ENCODE measurements around the gene DAB2.

DAB2 gene

GRCh38 chr5:39424736-39425637 is at the start of gene DAB2:
Gene DAB2, minus strand, starts transcription at chr5:39424980. Its CDS starts 30,660 bp downstream, at chr5:39394320.
- Mint-ChIP-seq H3K4me1 (peaks cover 7% of the 10 kb centered on the region), H3K27ac (peak within 1 kb of the TSS in 1 of 2 donors; percentile 87), H3K27me3 (peaks cover 57% of the 10 kb centered on the region), H3K4me3 (peak within 1 kb of the TSS; percentile 86 to 88), H3K9me3 (no peaks in the 10 kb centered on the region)
- DNase-seq (peak; percentile 49 to 55), ATAC-seq (peak; percentile 89)

GRCh38 chr5:39473156-39473775 is 48.5 kb upstream of the DAB2 start:
- no peaks in the 10 kb centered on the region for H3K4me1 Mint-ChIP-seq
- no peak overlapping the region for H3K27ac Mint-ChIP-seq
- H3K27me3 Mint-ChIP-seq: peaks cover 8% of the 10 kb centered on the region
- DNase-seq (no peak), ATAC-seq (no peak)
- no peak overlapping the region for H3K4me3 Mint-ChIP-seq
- H3K9me3 Mint-ChIP-seq: no peaks in the 10 kb centered on the region

- Mint-ChIP-seq H3K4me3 (no peak overlapping the region), H3K27ac (no peak overlapping the region), H3K27me3 (peaks cover 8% of the 10 kb centered on the region), H3K4me1 (no peaks in the 10 kb centered on the region), H3K9me3 (no peaks in the 10 kb centered on the region)
- ATAC-seq: no peak
- no peak for DNase-seq
Measured at GRCh38 chr5:39471836-39472508, 47.2 kb upstream of the DAB2 start.

GRCh38 chr5:39470811-39471210 is 46.0 kb upstream of the DAB2 start:
- no peaks in the 10 kb centered on the region for H3K4me1 Mint-ChIP-seq
- ATAC-seq: no peak
- peaks cover 8% of the 10 kb centered on the region for H3K27me3 Mint-ChIP-seq
- H3K27ac Mint-ChIP-seq: no peak overlapping the region
- H3K4me3 Mint-ChIP-seq: no peak overlapping the region
- no peaks in the 10 kb centered on the region for H3K9me3 Mint-ChIP-seq
- DNase-seq: no peak

- peak overlapping the region in 1 of 2 donors; percentile 9 for H3K27ac Mint-ChIP-seq
- no peak for DNase-seq
- ATAC-seq: no peak
- H3K27me3 Mint-ChIP-seq: peaks cover 8% of the 10 kb centered on the region
- no peaks in the 10 kb centered on the region for H3K9me3 Mint-ChIP-seq
- no peaks in the 10 kb centered on the region for H3K4me1 Mint-ChIP-seq
- H3K4me3 Mint-ChIP-seq: no peak overlapping the region
Measured at GRCh38 chr5:39469777-39470415, 45.1 kb upstream of the DAB2 start.

GRCh38 chr5:39469176-39469575 is 44.4 kb upstream of the DAB2 start:
- ATAC-seq: no peak
- Mint-ChIP-seq H3K27me3 (peaks cover 14% of the 10 kb centered on the region), H3K4me3 (no peak overlapping the region), H3K4me1 (no peaks in the 10 kb centered on the region), H3K27ac (no peak overlapping the region), H3K9me3 (no peaks in the 10 kb centered on the region)
- DNase-seq: no peak

- H3K4me3 Mint-ChIP-seq: no peak overlapping the region
Measured at GRCh38 chr5:39466846-39467245, 42.1 kb upstream of the DAB2 start.

GRCh38 chr5:39465843-39466242 is 41.1 kb upstream of the DAB2 start:
- Mint-ChIP-seq H3K4me3 (no peak overlapping the region), H3K27ac (no peak overlapping the region), H3K4me1 (peaks cover 5% of the 10 kb centered on the region), H3K9me3 (no peaks in the 10 kb centered on the region), H3K27me3 (peaks cover 14% of the 10 kb centered on the region)
- ATAC-seq: no peak
- DNase-seq: no peak

More at GRCh38 chr5:39466846-39467245, 42.1 kb upstream of the DAB2 start:
- Mint-ChIP-seq H3K27me3 (peaks cover 21% of the 10 kb centered on the region), H3K9me3 (no peaks in the 10 kb centered on the region), H3K27ac (no peak overlapping the region), H3K4me1 (no peaks in the 10 kb centered on the region)
- DNase-seq (no peak), ATAC-seq (no peak)

GRCh38 chr5:39465097-39465496 is 40.3 kb upstream of the DAB2 start:
- Mint-ChIP-seq H3K4me3 (no peak overlapping the region), H3K4me1 (peaks cover 5% of the 10 kb centered on the region), H3K27me3 (peaks cover 14% of the 10 kb centered on the region), H3K9me3 (no peaks in the 10 kb centered on the region), H3K27ac (no peak overlapping the region)
- ATAC-seq (no peak), DNase-seq (no peak)

GRCh38 chr5:39464088-39464487 is 39.3 kb upstream of the DAB2 start:
- Mint-ChIP-seq H3K27ac (no peak overlapping the region), H3K27me3 (peaks cover 16% of the 10 kb centered on the region), H3K4me1 (peaks cover 5% of the 10 kb centered on the region), H3K4me3 (no peak overlapping the region), H3K9me3 (no peaks in the 10 kb centered on the region)
- ATAC-seq (no peak), DNase-seq (no peak)

GRCh38 chr5:39462211-39462610 is 37.4 kb upstream of the DAB2 start:
- H3K4me3 Mint-ChIP-seq: no peak overlapping the region
- no peak for ATAC-seq

GRCh38 chr5:39461007-39461682 is 36.4 kb upstream of the DAB2 start:
- no peak for DNase-seq
- no peak overlapping the region for H3K27ac Mint-ChIP-seq
- H3K9me3 Mint-ChIP-seq: no peaks in the 10 kb centered on the region
- peak; percentile 58 for ATAC-seq
- no peak overlapping the region for H3K4me3 Mint-ChIP-seq
- peaks cover 5% of the 10 kb centered on the region for H3K4me1 Mint-ChIP-seq
- peaks cover 43% of the 10 kb centered on the region for H3K27me3 Mint-ChIP-seq

More at GRCh38 chr5:39462211-39462610, 37.4 kb upstream of the DAB2 start:
- DNase-seq: no peak
- H3K27me3 Mint-ChIP-seq: peaks cover 33% of the 10 kb centered on the region
- H3K4me1 Mint-ChIP-seq: peaks cover 5% of the 10 kb centered on the region
- no peaks in the 10 kb centered on the region for H3K9me3 Mint-ChIP-seq
- no peak overlapping the region for H3K27ac Mint-ChIP-seq

- H3K4me1 Mint-ChIP-seq: peaks cover 5% of the 10 kb centered on the region
- H3K27me3 Mint-ChIP-seq: peaks cover 53% of the 10 kb centered on the region
- H3K27ac Mint-ChIP-seq: no peak overlapping the region
- no peak for ATAC-seq
- H3K9me3 Mint-ChIP-seq: no peaks in the 10 kb centered on the region
- DNase-seq: no peak
- H3K4me3 Mint-ChIP-seq: no peak overlapping the region
Measured at GRCh38 chr5:39459907-39460306, 35.1 kb upstream of the DAB2 start.

- H3K27ac Mint-ChIP-seq: no peak overlapping the region
- ATAC-seq: no peak
- no peak overlapping the region for H3K4me3 Mint-ChIP-seq
- H3K4me1 Mint-ChIP-seq: peaks cover 5% of the 10 kb centered on the region
- no peaks in the 10 kb centered on the region for H3K9me3 Mint-ChIP-seq
- H3K27me3 Mint-ChIP-seq: peaks cover 46% of the 10 kb centered on the region
- no peak for DNase-seq
Measured at GRCh38 chr5:39459071-39459470, 34.3 kb upstream of the DAB2 start.

GRCh38 chr5:39455645-39456044 is 30.9 kb upstream of the DAB2 start:
- DNase-seq: no peak
- Mint-ChIP-seq H3K4me1 (no peaks in the 10 kb centered on the region), H3K9me3 (no peaks in the 10 kb centered on the region), H3K4me3 (no peak overlapping the region), H3K27ac (no peak overlapping the region), H3K27me3 (peaks cover 39% of the 10 kb centered on the region)
- no peak for ATAC-seq

Data from stimulated activated naive CD8-positive, alpha-beta T cell treated with anti-CD3 and anti-CD28 coated beads, Interleukin-15, amount 100 ng/mL, for 72 hours (primary cell).